Dermis blood vessel endothelial cell (primary cell): ENCODE results near the gene MATCAP1. TPM values are rescaled to one million over a fixed set of nuclear protein-coding genes. Genes with fewer than 3 reads are reported as not detected.
A peak's percentile ranks its signal among the peaks of the same experiment; 100 is the strongest.

ENCODE experiments used
- DNase-seq: peaks from one replicate; pipeline ENCODE4 v3.0.0; 2010
- total RNA-seq: library from RNA; depleted of rRNA; stranded (reverse); fragments of >200 nt; gene quantifications from 2 replicates; pipeline ENCODE4 v1.2.3, GENCODE V29; 2014

Gene MATCAP1
- total RNA-seq, 1 donor from 2014 or later: 11.4 TPM

DNA sequence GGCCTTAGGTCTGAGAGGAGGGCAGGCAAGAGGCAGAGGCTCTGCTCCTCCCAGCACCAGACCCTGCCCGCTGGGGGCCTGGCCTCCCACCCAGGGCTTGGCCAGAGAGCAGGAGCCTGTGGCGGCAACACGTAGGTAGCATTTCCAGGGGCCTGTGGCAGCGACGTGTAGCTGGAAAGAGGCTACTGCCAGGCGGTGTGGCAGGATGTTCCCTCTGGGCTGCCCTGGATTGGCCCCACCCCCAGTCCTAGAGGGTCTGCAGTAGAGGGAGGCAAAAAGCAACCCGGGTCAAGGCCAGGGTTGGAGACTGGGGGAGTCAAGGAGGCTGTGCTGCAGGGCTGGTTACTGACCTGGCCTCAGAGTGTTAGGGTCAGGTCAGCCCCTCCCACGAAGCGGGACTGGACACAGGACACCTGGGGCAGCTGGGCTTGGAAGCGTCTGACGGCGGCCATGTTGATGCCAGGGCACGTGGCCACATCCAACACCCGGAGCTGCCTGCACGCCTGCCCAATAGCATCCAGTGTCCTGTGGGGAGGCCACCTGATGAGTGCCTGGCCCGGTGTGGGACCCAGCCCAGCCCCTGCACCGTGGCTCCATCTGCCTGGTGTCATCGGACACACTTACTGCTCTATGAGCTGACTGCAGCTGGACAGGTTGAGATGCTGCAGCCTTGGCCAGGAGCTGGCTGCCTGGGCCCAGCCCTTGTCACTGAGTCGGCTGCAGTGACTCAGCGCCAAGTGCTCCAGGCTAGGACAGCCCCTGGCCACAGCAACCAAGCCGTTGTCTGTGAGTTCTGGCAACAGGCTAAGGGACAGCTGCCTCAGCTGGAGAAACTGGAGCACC lies 23.7 kb upstream of the MATCAP1 start:
- no peak for DNase-seq

DNA sequence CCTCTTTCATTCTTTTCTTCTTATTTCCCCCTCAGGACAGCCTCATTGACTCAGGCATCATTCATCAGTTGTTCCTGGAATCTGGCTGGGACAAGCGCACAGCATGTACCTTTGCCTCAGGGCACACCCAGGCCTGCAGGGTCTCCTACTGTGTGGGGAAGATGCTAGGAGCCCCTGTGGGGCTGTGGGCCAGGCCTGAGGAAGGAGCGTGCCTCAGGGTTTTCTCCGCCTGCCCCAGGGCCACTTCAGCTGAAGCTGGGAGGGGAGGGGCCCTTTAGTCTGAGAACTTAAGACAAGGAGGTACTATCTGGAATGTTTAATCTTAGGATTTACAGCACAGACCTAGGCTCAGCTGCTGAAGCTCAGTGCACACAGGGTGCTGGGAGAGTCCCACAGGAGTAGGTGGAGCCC lies 23.1 kb upstream of the MATCAP1 start:
- no peak for DNase-seq

DNA sequence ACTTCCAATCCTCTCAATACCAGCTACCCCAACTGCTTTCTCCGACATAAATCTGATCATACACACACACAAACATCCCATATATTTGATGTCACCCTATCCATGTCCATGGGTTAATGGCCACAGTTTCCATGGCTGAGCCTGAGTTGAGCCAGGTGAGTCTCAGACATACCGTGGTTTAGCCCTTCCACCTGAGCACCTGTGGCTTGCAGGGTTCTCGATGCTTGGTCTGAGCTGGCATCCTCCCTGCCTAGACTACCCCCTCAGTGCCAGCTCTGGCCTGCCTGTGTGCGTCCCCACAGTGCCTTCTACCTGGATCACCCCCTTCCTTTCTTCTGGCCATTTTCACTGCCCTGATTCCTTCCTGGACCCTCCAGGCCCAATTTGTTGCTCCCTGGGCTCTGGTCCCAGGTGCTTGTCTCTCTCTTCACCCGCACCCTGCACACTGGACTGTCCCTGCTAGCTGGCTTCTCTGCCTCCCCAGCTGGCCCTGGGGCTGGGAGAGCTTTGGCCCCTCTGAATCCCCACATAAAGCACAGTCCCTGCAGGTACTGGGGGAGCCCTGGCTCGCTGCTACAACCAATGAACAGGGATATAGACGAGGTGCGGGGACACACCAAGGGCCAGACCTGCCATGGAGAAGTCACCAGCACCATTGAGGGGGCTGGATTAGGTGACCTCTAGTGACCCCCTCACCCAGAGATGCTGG lies 22.5 kb upstream of the MATCAP1 start:
- no peak for DNase-seq

DNA sequence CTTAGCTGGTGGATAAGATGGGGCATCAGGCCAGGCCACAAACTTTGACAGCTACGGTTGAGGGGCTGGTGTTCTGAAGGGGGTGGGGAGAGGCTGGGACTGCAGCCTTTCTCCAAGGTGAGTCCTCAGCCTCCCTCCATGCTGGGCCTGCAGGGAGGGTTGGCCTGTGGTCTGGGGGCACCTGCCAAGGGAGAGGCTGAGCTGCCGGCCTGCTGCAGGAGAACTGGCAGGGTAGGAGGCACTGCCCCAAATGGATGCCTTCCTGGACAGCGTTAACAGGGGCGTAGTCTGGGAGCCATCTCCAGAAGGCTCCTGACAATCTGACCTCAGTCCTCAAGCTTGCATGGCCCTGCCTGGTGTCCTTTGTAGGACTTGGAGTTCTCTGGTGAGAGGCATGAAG lies 20.3 kb upstream of the MATCAP1 start:
- DNase-seq: no peak

DNA sequence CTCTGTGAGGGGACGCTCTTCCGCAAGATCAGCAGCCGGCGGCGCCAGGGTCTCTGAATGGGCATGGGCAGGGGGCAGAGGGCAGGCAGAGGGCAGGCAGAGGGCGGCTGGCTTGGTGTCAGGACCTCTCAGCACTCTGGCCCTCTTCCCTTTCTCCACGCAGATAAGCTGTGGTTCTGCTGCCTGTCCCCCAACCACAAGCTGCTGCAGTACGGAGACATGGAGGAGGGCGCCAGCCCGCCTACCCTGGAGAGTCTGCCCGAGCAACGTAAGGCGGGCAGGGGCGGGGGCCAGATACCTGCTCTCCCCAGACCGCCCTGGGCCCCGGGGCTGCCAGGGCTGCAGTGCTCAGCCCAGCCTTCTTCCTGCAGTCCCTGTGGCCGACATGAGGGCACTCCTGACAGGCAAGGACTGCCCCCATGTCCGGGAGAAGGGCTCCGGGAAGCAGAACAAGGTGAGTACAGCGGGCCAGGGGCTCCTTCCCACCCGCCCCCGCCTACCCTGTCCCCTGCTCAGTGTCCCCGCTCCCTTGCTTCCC lies 19.3 kb upstream of the MATCAP1 start:
- no peak for DNase-seq

DNA sequence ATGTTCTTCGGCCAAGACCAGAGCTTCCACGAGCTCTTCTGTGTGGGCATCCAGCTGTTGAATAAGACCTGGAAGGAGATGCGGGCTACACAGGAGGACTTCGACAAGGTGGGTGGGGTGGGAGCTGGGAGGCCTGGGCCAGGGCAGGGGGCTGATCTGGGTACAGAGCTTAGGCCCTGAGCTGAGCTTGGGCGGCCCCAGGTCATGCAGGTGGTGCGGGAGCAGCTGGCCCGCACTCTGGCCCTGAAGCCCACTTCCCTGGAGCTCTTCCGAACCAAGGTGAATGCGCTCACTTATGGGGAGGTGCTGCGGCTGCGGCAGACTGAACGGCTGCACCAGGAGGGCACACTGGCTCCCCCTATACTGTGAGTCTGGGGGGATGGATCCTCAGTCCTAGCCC lies 18.7 kb upstream of the MATCAP1 start:
- DNase-seq: no peak

DNA sequence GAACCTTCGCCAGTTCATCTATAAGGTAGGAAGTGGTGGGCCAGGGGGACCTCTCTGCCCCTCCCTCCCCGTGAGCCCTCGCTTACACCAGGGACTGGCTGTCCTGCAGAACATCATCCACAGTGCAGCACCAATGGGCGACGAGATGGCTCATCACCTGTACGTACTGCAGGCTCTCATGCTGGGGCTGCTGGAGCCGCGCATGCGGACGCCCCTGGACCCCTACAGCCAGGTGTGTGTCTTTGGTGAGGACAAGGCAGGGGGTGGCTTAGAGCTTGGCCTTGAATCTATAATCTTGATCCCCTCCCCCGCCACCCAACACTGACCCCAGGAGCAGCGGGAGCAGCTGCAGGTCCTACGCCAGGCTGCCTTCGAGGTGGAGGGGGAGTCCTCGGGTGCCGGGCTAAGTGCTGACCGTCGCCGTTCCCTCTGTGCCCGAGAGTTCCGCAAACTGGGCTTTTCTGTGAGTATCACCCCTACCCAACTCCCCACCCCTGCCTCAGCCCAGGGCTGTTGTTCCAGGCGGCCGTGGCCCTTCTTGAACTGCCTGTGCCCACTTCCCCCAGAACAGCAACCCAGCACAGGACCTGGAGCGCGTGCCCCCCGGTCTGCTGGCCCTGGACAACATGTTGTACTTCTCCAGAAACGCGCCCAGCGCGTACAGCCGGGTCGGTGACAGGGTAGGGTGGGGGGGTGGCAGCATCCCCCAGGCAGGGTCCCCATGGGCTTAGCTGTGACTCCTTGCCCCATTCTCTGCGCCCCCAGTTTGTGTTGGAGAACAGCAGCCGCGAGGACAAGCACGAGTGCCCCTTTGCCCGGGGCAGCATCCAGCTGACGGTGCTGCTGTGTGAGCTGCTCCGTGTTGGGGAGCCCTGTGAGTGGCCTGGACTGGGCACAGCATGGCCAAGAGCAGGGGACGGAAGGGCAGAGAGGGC lies 17.9 kb upstream of the MATCAP1 start:
- no peak for DNase-seq

DNA sequence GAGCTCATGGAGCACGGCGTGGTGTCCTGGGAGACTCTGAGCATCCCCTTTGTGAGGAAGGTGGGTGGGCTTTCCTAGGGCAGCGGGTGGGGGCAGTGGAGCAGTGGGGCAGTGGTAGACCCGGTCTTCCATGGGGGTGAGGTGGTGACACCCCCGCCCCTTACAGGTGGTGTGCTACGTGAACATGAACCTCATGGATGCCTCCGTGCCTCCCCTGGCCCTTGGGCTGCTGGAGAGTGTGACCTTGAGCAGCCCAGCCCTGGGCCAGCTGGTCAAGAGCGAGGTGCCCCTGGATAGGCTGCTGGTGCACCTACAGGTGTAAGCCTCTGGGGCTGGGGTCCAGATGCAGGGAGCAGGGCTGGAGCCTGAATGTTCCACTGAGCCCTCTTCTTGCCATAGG lies 16.7 kb upstream of the MATCAP1 start:
- no peak for DNase-seq

DNA sequence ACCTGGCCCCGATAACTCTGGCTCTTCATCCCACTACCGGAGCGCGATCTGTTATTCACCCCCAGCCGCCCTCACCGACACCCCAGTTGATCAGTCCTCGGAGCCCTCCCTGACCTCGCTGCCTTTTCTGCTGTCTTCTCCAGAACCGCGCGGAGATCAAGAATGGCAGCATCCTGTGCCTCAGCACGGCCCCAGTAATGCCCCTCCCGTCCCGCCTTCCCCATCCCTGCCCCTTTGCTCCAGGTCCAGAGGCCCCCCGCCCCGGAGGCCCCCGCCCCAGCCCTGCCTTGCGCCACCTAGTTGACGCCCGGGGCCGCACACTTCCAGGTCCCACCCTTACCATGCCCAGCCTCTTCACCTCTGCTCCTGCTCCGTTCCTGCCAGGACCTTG lies 16.0 kb upstream of the MATCAP1 start:
- DNase-seq: no peak

DNA sequence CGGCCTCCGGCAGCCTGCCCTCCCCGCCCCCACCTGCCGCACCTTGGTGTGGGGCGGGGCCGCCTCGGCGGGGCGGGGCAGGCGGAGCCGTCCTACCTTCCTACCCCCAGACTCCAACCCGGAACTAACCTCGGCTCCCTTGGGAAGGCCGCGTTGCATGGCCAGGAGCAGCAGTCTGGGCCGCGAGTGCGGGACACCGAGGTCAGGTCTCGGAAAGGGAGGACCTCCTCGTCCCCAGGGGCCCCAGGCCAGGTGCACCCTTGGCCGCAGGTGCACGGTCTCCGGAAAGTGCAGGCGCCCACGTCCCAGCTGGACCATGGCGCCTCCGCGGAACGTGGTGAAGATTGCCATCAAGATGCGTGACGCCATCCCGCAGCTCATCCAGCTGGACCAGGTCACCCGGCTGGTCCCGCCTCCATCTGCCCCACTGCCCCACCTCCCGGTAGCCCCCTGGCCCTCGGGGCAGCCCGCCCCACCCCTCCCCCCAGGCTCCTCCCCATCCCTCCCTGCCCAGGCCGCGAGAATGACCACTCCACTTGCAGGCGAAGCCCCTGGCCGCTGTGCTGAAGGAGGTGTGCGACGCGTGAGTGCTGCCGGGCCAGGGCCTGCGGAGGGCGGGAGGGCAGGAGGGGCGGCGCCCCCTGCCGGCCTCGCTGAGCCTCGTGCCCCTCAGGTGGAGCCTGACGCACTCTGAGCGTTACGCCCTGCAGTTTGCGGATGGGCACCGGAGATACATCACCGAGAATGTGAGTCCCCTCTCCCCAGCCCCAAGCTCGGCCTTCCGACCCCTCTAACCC lies 15.4 kb upstream of the MATCAP1 start, which contains the start of gene ELMO3:
TSS of gene ELMO3 (plus strand) at position 121 of the 797 bp plus-strand sequence. CDS start at position 317, 196 bp downstream.
- DNase-seq: no peak

DNA sequence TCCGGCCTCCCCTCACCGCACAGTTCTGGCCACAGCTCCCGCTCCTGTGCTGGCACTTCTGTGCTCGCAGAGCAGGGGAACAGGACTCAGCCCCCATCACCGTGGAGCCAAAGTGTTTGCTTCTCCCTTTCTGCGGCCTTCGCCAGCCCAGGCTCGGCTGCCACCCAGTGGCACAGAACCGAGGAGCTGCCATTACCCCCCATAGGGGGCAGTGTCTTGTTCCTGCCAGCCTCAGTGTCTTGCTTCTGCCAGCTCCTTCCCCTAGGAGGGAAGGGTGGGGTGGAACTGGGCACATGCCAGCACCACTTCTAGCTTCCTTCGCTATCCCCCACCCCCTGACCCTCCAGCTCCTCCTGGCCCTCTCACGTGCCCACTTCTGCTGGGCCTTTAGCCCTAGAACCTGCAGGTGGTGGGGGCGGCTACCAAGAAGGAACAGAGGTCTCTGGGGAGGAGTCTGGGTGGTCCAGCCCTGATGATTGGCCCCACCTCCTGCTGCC lies 14.5 kb upstream of the MATCAP1 start:
- DNase-seq: peak; percentile 72

DNA sequence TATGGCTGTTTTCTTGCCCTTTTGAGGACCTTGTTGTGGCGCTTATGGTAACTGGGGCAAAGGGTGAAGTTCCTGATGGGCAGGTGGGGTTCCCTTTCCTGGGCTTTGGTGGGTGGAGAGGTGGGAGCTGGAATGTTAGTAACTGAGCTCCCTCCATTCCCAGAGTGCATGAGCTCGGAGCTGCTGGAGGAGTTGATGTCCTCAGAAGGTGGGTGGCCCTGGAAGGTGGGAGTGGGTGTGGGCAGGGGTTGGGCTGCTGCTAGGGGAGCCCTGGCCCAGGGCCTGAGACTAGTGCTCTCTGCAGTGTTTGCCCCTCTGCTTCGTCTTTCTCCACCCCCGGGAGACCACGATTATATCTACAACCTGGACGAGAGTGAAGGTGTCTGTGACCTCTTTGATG lies 13.9 kb upstream of the MATCAP1 start:
- no peak for DNase-seq

DNA sequence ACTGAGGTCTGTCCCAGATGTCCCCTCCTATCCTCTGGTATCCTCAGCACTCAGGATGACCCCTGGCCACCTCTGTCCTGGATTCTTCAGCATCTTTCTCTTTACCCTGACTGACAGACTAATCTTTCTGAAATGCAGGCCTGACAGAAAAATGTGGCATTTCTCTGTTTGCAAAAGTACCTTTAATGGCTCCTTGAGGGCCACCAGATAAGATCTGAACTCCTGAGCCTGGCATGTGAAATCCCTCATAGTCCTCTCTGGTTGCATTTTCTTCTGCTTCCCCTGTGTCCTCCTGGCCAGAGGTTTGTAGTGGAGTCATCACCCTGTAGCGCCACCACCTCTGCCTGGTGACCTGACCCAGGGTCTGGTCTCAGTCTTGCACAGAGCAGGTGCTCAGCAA lies 13.1 kb upstream of the MATCAP1 start:
- no peak for DNase-seq

DNA sequence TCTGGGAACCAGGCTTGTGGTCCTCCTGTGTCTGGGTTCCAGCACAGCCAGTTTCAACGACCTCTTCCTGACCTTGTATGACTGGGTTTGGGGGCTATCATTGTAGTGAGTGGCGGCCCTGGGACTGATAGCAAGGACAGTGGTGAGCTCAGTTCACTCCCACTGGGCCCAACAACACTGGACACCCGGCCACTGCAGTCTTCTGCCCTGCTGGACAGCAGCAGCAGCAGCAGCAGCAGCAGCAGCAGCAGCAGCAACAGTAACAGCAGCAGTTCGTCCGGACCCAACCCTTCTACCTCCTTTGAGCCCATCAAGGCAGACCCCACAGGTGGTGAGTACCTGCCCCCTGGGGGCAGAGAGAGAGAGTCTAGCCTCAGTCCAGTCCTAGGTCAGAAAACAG lies 11.9 kb upstream of the MATCAP1 start:
- DNase-seq: no peak

DNA sequence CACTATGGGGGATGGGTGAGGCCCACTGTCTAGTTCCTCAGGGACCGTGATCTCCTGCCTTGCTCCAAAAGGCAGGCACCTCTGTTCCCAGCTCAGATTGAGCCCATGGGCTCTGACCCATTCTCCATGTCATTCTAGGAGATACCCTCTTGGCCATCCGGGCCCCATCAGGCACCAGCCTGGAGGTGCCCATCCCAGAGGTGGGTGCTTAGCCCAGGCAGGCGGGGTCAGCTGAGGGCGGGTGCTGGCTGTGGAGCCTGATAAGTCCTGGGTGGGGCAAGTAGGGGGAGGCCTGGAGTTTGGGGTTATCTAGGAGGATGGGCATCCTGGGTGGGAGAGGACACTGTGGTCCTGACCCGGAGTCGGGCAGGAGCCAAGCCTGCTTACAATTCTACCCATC lies 10.5 kb upstream of the MATCAP1 start:
- no peak for DNase-seq

DNA sequence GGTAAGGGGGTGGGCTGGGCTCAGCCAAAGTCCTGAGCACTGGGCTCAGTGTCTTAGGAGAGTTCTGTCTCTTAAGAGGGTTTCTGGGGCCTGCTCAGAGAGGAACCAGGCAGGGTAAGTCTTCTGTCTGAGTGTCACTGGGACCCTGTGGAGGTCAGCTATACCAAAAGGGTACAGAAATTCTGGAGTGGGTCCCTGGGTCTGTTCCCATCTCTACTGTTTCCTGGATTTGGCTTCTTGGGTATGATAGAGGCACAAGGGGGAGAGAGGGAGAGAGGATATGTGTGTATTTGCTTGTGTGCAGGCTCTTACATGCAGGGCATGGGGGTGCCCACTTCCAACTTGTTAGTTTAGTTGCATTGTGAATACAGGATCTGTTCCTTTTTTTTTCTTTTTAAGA lies 9.8 kb upstream of the MATCAP1 start:
- DNase-seq: no peak

DNA sequence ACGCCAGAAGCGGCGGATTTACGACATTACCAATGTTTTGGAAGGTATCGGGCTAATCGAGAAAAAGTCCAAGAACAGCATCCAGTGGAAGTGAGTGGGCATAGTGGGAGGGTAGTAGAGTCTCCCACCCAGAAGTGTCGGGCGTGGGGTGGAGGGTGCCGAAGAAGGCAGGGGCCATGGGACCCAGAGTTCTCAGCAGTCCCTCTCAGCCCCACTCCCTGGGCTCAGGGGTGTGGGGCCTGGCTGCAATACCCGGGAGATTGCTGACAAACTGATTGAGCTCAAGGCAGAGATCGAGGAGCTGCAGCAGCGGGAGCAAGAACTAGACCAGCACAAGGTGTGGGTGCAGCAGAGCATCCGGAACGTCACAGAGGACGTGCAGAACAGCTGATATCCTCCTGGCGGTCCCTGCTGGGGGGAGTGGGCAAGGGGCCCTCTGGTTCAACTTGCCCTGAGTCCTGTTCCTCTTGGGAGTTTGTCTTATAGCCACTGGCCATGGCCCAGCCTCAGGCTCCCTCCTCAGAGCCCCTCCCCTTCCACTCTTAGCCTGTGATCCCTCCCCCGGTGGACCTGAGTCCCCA lies 9.1 kb upstream of the MATCAP1 start:
- DNase-seq: peak; percentile 31

DNA sequence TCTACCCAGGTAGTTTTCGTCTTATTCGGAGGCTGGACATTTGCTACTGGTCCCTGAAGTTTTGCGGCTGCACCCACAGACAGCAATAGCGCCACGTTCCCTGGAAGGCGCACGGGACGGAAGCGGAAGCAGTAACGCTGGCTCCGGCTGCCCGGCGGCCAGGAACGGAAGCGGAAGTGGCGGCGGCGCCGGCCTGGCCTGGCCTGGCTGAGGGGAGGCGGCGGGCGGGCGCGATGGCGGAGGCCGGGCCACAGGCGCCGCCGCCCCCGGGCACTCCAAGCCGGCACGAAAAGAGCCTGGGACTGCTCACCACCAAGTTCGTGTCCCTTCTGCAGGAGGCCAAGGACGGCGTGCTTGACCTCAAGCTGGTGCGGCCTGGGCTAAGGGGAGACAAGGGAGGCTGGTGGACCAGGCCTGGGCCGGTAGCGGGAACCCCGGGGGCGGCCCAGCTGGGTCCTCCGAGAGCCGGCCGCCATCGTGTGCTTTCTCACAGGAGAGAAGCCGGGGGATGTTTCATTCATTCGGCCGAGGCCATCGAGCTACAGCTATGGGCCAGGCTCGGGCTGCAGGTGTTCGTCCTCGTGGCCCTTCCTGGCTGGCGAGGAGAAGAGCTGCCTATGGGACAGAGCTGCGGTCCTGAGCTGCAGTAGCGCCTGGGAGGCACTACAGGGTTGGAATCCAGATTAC lies 8.4 kb upstream of the MATCAP1 start, which contains the start of gene E2F4:
TSS of gene E2F4 (plus strand) at position 161 of the 687 bp plus-strand sequence. CDS start at position 234, 73 bp downstream.
- DNase-seq: peak; percentile 96

DNA sequence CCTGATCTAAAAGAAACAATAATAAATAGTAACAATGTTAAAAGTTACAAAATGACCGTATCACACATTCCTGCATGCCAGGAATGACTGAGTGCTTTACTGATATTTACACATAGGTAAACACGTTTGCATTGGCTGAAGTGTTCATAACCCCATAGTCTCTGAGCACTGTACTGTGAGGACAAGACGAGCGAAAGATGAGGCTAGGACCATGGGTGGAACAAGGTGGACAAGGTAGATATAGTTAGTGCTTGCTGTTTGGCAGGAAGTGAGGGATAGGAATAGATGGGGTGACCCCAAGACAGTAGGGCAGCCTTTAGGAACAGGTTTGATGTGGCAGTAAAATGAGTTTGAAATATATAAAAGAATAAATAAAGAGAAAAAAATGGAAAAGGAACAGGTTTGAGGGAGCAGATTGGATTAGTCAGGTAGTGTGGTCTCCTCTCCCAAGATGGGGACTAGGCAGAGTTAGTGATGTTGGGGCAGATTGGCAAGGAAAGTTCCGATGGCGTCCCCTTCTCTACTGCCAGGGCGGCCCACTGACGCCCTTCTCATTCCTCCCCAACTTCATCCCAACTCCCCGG lies 7.7 kb upstream of the MATCAP1 start:
- DNase-seq: no peak
